DMS53 (cell line): Measurements from ENCODE around the gene ALKAL2.

ENCODE experiments used
- DNase-seq: peaks from one replicate; lab custom pipeline; 2025; lab: John Stamatoyannopoulos, UW

ALKAL2 gene

DNA sequence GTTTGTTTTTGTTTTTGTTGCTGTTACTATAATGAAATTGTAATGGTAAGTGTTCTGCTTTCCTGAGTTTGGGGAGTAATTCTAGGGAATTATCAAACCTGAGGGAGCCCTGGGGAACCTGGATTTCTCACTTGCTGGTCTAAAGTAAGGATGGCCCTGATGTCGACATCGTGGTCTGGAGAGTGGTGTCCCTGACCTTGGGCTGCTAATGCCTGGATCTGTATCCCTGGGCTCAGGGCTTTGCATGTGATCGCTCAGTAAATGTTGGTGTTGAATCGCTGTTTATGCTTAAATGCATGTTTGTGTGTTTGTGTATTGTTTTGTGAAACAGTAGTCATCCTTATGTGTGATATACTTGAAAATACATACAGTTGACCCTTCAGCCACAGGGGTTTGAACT, 17.0 kb downstream of the ALKAL2 start:
- DNase-seq: no peak

DNA sequence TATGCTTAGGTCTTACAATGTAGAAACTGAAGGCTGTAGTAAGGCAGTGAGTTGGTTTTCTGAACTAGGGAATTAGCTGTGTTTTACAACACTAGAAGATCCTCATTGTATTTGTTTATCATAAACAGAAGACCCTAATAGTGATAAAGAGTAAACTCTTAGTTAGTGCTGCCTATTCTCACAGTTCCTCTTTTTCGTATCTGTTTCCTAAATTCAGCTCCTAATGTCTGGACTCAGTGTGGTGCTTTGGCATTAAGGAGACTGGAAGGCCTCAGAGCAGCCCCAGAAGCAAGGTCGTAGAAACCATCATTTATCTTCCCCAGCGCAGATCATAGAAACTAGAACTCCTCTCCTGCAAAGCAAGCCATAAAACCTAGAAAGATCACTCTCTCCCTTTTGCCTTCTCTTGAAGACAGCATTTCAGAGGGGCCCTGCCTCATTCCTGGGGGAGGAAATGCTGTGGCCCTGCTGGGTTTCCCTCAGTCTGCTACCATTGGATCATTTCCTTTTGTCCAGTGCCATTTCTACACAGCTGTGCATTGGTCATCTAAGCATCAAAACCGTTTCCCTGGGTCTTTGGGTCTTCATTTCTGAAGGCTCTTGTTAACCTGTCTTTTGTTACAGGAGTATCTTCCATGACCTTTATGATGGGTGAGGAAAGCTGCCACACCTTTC, 18.4 kb downstream of the ALKAL2 start:
- DNase-seq: no peak

DNA sequence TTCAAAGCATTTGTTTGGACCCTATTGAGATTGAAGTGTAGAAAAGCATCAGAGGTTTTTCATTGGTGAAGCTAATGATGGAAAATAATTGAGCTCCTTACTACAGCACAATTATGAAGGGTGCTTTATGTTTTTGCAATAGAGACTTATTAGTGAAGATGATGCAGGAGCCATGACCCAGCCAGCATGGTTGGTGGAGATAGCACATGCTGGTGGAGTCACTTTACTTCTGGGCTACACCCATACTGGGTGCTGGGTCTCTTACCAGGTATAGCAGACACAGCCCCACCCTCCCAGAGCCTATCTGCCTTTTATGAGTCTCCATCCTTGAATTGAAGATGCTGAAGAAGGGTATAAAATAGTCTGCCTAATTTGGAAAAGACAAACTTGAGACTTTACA, 19.6 kb downstream of the ALKAL2 start:
- no peak for DNase-seq

DNA sequence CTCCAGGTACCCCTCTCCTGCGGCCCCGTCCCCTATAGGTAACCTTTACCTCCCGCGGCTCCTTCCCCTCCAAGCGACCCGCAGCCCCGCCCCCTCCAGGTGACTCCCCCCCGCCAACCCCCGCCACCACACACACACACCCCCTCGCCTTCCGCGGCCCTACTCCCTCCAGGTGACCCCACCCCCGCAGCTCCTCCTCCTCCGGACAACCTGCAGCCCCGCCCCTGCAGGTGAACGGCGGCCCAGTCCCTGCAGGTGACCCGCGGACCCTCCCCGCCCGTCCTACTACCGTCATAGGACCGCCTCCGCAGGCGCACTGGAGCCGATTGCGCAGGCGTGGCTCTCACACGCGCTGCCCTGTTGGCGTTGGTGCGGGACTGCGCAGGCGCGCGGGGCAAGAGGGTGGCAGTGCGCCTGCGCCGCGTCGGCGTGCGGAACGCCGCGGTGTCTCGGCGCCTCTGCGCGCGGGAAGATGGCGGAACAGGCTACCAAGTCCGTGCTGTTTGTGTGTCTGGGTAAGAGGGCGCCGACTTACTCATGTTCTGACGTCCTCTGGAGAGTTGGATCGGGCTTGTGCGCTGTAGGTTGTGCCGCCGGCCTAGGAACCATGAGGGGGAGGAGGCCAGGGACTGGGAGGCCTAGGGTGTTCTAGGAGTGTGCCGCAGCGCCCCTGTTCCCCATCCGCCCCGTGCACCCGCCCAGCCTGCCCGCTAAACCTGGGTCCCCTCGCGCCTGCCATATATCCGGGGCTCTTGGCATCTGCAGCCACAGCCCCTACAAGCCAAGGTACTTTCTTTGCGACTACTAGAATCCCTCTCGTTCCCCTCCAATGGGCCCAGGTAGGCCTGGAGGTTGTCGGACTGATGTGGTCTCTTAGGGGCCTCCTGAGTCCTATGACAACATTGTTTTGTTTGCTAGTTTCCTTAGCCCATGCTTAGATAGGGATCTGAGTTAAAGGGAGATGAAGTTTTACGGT, 23.1 kb downstream of the ALKAL2 start, which contains the start of gene ACP1:
Gene ACP1, plus strand, starts transcription at position 455 of the 976 bp plus-strand sequence. Its CDS starts 18 bp downstream, at position 473.
- peak; percentile 98 for DNase-seq

DNA sequence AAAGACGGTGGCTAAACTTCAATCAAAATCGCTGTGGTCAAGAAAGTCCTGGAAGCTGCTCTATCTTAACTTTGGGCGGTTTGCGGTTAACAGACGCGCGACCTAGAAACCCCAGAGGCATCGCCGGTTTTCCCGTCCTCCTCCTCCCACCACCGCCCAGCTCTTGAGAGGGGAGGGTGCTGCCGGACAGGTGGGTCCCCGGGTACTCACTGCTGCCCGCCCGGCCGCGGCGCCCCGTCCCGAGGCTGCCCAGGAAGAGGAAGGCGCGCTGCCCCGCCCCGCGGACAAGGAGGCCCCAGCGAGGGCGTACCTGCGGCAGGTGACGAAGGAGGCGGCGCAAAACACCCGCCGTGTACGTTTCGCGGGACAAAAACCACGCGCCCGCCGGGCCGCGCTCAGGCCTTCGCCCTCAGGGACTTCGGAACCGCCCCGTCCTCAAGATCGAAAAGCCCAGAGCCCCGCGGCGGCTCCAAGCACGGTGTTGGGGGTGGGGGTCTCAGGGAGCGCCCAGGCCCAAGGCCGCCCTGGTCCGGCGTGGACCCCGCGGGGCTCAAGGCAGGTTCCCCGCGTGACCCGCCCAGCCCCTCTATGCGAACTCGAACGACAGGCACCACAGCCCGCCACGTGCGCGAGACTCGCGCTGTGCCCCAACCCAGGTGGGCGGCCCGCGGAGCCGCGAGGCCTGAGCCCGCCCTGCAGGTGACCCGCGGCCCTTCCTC, 24.0 kb downstream of the ALKAL2 start, which contains the start of gene SH3YL1:
Gene SH3YL1, minus strand, starts transcription at position 259 of the 719 bp plus-strand sequence. Its CDS starts 48 bp downstream, at position 211.
- peak; percentile 91 for DNase-seq

DNA sequence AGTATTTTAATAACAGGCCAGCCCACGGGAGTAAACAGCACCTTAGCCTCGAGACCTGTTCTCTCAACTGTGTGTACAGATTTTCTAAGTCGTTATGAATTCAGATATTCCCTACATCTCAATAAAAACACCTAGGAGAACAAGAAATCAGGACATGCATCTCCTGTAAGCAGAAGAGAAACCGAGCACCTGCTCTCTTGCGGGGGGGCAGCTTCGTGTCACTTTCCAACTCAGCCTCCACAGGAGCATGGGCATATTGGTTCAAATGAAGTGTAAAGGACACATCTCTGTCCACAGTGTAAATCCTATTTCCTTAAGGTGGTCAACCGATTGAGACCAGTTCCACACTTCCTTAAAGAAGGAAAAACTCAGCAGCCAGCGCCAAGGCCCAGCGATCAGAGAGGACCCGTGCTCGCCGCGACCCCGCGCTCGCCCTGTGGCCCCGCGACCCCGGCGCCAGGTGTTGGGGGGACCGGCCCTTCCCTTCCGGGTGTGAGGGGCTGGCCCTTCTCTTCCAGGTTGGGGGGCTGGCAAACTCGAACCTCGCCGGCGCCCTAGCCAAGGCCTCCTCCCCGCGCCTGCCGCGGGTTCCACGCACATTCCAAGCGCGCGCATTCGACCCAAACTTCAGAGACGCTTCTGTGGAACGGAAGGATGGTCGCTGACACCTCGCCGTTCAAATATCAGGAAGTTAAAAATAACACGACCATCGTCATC, 24.7 kb downstream of the ALKAL2 start:
- DNase-seq: peak; percentile 47

DNA sequence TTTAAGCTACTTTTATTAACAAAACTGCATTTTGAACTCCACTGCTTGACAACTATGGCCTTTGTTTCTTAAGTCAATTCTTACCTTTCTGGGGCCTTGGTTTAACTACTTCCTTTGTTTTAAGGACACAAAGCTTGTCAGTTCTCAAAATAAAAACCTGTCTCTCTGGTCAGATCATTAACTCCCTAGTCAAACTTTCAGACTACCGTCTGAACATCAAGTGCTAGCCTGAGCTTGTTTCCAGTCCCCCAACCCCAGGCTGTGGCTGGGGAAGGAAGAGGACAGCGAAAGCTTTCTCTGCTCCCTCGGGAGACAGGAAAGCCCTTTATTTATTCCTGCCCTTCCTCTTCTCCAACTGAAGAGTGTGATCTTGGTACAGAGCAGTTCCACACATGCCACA, 25.8 kb downstream of the ALKAL2 start:
- DNase-seq: no peak

DNA sequence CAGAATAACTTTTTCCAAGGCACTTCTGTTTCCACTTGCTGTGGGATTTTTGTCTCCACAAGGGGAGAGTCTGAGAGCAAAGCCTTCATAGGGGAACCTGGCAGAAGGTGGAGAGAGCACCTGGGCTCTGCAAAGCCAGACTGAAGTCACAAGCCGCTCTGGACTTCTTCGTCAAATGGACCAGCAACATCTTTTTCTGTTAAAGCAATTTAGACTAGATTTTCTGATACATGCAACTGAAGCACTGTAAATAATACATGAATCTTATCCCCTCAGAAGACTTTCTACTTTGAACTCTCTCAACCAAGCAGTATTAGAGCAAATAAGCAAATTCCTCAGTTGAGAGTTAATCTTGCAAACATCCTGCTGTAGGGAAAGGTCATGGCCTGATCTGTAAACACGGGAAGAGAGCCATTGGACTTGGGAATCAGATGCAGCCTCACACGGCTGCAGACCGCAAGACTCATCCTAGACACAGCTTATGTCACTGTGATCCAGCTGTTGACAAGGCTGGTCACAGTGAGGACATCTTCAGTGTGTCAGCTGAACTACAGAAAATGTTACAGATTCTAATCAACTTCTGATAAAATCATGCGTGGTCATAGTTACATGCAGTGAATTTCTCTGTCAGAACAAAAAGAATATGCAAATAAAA, 27.3 kb downstream of the ALKAL2 start:
- DNase-seq: peak; percentile 9

DNA sequence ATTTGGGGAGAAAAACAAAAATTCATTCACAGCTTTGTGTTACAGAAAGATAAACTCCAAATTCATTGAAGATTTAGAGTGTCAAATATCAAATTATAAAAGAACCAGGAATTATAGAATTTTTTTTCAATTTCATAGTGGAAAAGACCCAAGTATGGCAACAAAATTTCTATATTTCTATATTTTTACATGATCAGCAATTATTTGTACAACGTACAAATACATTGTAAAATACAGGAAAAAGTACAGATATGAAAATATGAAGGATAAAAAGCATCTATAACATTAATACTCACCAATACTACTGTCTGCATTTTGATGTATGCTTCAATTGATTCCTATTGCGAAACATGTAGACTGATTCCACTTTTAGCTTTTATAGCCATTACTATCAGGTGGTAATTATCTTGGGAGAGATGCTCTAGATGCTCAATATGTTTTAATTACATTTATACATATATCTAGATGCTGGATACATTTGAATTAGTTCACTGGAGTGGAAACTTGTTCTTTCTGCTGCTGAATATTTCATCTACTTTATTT, 28.0 kb downstream of the ALKAL2 start:
- DNase-seq: no peak

DNA sequence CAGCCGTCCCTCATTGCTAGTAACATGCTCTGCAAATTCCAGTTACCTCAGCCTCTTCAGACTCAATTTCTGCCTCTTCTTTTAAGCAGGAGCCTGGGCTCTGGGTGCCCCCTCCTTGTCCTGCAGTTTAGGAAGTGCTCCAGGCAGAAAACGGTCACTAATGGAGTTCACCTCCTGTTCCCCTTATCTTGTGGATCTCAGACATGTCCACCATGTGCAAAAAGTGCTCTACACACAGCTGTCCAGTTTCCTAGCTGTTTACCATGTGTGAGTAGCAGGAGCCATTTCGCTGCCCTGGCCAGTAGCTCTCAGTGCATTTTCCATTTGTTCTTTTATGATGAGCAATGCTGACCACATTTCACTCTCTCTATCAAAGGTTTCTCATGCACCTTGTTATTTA, 29.0 kb downstream of the ALKAL2 start:
- DNase-seq: no peak

DNA sequence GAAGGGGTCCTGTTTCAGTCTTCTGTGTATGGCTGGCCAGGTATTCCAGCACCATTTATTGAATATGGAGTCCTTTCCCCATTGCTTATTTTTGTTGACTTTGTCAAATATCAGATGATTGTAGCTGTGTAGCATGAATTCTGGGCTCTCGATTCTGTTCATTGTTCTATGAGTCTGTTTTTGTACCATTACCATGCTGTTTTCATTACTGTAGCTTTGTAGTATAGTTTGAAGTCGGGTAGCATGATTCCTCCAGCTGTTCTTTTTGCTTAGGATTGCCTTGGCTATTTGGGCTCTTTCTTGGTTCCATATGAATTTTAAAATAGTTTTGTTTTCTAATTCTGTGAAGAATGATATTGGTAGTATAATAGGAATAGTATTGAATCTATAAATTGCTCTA, 30.0 kb downstream of the ALKAL2 start:
- no peak for DNase-seq

DNA sequence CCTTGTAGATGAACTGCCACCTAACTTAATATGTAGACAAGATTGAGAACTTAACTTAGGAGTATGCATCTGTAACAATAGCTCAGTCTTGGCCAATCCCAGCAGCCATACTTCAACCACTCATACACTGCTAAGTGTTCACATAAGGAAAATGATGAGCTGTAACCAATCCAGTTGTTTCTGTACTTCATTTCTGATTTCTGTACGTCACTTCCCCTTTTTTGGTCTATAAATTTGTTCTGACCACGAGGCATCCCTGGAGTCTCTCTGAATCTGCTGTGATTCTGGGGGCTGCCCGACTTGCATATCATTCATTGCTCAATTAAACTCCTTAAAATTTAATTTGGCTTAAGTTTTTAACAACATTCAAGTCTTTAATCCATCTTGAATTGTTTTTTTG, 30.5 kb downstream of the ALKAL2 start:
- no peak for DNase-seq

DNA sequence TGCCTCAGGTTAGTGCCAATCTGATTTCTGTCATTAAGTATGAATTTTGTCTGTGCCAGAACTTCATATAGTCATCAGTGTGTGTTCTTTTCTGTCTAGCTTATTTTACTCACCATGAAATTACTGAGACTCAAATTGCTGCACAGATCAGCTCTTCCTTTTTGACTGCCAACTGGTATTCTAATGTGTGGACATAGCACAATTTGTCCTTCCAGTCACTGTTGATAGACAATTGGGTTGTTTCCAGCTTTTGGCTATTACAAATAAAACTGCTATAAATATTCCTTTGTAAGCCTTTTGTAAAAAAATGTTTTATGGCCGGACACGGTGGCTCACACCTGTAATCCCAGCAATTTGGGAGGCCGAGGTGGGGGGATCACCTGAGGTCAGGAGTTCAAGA, 31.8 kb downstream of the ALKAL2 start:
- no peak for DNase-seq

DNA sequence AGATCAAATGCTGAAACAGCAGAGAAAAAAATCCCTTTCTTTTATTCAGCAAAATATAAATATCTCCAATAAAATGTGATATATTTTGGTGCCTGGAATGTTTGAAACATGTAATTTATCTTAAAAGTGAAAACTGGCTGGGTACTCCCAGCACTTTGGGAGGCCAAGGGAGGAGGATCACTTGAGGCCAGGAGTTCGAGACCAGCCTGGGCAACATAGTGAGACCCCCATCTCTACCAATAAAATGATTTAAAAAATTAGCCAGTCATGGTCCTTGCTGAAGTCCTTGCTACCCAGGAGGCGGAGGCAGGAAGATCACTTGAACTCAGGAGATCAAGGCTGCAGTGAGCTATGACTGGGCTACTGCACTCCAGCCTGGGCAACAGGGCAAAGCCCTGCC, 32.7 kb downstream of the ALKAL2 start:
- DNase-seq: no peak

DNA sequence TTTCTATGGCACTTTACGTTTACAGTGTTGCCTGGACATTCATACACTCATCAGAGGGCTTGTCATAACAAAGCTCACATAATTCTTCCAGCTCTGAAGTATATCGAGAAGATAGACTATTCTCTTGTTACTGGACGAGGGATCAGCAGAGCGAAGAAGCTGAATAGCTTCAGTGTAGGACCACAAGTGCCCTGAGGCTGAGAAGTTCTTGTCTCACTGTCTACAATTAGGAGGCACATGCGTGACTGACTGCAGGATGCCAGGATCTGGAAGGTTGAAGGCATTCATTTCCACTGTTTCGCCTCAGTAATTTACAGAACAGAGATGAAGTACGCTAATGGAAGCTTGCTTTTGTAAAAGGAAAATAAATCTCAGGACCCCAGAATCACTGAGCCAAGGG, 33.6 kb downstream of the ALKAL2 start:
- DNase-seq: no peak

DNA sequence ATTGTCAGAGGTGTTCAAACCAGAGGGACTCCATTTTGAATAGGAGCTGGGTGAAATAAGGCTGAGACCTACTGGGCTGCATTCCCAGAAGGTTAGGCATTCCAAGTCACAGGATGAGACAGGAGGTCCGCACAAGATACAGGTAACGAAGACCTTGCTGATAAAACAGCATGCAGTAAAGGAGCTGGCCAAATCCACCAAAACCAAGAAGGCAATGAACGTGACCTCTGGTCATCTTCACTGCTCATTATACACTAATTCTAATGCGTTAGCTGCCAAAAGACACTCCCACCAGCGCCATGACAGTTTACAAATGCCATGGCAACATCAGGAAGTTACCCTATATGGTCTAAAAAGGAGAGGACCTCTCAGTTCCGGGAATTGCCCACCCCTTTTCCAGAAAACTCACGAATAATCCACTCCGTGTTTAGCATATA, 34.7 kb downstream of the ALKAL2 start:
- no peak for DNase-seq

DNA sequence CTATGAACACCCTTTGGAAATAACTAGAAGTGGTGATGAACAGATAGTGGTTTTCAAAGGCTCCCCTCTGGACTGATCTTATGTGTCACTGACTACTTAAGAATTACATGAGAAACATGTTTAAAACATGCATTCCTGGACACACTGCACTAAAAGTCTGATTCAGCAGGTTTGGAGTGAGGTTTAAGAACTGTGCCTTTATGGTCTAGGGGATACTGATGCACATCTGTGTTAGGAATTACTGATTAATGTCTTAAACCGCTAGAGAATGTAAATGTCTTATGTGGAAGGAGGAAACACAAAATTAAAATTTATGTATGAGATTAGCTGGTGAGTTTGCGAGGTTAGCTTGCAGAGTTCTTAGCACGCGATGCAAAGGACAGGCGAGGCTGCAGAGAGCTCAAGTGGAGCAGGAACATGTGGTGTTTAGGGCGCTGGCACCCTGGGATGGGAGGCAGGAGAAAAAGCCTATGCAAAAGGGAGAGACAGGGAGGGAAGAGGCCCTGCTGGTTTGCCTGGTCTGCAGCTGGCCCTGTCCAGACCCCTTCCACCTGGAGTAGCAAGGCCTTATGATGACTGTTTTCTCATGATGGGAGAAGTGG, 35.8 kb downstream of the ALKAL2 start:
- no peak for DNase-seq

DNA sequence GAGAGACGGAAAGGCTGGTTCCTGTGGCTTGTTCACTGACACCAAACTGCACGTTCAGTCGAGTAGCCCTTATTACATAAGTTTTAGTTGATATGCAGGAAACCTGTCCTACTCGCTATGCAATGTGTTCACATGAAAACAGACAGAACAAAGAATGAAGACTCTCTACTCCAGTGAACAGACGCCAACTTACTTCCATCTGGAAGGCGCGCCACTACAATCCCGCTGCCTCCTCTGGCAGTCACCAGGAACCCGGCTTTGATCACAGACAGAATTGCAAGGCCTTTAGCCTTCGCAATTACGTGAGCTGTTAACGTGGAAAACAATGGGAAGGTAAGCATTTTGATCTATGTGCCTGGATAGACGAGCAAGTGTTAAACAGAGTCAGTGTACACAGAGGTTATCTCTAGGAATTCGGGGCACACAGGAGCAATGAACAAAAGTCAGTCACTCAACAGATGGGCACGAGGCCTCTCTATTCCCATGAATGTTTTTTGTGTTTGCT, 38.3 kb downstream of the ALKAL2 start:
- DNase-seq: no peak

DNA sequence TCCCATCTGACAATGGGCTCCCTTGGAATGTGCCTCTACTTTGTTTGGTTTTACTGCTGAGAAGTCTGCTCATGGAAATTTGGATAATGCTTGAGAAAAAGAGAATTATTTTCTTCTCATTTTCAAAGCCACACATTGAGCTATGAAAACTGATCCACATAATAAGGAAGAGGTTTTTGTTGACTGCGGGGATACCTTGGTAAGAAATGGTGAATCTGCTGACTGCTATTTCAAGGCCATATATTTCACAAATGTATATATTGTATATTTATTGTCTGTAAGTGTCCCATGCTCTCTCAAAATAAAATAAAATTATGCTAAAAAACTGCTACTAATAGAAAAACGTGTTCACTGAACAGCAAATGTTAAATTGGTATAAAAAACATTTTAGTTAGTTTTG, 39.2 kb downstream of the ALKAL2 start:
- no peak for DNase-seq

DNA sequence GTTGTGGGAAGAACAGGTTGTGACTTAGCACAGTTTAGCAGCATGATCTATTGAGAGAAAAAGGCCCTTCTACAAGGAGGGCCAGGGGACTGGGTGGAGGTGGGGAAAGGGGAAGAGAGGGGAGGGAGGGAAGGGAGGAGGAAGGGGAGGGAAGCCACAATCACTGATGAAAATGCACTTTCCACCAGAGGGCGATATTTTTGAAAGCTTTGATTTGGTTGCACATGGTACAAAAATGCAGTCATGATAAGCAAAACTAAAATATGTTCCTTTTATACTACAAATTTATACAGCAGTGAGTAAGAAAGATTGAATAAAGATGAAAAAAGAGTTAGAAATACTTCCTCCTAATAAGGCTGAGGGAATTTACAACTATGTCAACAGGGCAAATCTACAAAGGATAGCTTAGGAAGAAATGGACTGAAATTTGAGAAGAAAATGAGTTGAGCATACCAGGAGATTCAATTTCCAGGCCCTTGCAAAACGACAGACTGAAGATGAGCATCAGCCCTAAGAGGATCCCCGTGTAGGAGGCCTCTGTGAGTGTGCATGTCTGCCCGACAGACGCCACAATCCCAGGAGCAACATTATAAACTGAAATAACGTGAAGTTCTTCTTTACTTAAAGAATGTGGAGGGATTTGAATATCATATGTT, 41.3 kb downstream of the ALKAL2 start:
- peak; percentile 62 for DNase-seq
